SK-N-SH treated with all-trans-retinoic acid at 6 μM for 48 hours (cell line): ENCODE results near the gene HAND2.
A peak's percentile ranks its signal among the peaks of the same experiment; 100 is the strongest.

ENCODE experiments used
- ATAC-seq: fragments of 200-7000 bp; cut with Tn5 transposase; 3 replicates; pipeline ENCODE4 v1.9.1; 2020; ENCODE audit warnings: mild to moderate bottlenecking, moderate library complexity
- ARNTL ChIP-seq: fragments of 450-650 bp; formaldehyde crosslinking; IDR thresholded peaks from 2 replicates; pipeline ENCODE4 v1.5.0; 2020; ENCODE audit warnings: low read depth, mild to moderate bottlenecking, moderate library complexity, borderline replicate concordance
- BACH2 ChIP-seq: fragments of 250-450 bp; sonication (Bioruptor Pico); IDR thresholded peaks from 2 replicates; pipeline ENCODE4 v1.9.0; 2021; ENCODE audit warnings: mild to moderate bottlenecking, borderline replicate concordance
- CREB5 ChIP-seq: fragments of 250-450 bp; sonication (Bioruptor Pico); IDR thresholded peaks from 2 replicates; pipeline ENCODE4 v1.5.1; 2020; ENCODE audit warnings: low read depth, mild to moderate bottlenecking, moderate library complexity
- CSDC2 ChIP-seq: fragments of 250-450 bp; sonication (Bioruptor Pico); IDR thresholded peaks from 2 replicates; pipeline ENCODE4 v1.5.0; 2020; ENCODE audit warnings: mild to moderate bottlenecking, moderate library complexity
- CSRNP3 ChIP-seq: fragments of 250-450 bp; sonication (Bioruptor Pico); IDR thresholded peaks from 2 replicates; pipeline ENCODE4 v1.5.1; 2021; ENCODE audit warnings: mild to moderate bottlenecking, moderate library complexity
- ESRRG ChIP-seq: fragments of 250-450 bp; sonication (Bioruptor Pico); IDR thresholded peaks from 2 replicates; pipeline ENCODE4 v1.6.1; 2021; ENCODE audit warnings: mild to moderate bottlenecking
- ISL1 ChIP-seq: fragments of 250-450 bp; sonication (Bioruptor Pico); IDR thresholded peaks from 2 replicates; pipeline ENCODE4 v2.1.2; 2022; ENCODE audit warnings: mild to moderate bottlenecking, moderate library complexity
- OSR1 ChIP-seq: fragments of 250-450 bp; sonication (Bioruptor Pico); IDR thresholded peaks from 2 replicates; pipeline ENCODE4 v1.8.0; 2022; ENCODE audit warnings: moderate library complexity, mild to moderate bottlenecking, inconsistent platforms
- POU6F1 ChIP-seq: fragments of 250-450 bp; sonication (Bioruptor Pico); IDR thresholded peaks from 2 replicates; pipeline ENCODE4 v1.8.0; 2021; ENCODE audit warnings: low read depth, mild to moderate bottlenecking, moderate library complexity, borderline replicate concordance
- RARB ChIP-seq: fragments of 250-450 bp; sonication (Bioruptor Pico); IDR thresholded peaks from 2 replicates; pipeline ENCODE4 v1.8.0; 2021; ENCODE audit warnings: mild to moderate bottlenecking, moderate library complexity
- TCF4 ChIP-seq: fragments of 250-450 bp; sonication (Bioruptor Pico); IDR thresholded peaks from 2 replicates; pipeline ENCODE4 v1.8.0; 2021; ENCODE audit warnings: mild to moderate bottlenecking, moderate library complexity, borderline replicate concordance
- TSHZ2 ChIP-seq: fragments of 250-450 bp; sonication (Bioruptor Pico); IDR thresholded peaks from 2 replicates; pipeline ENCODE4 v1.5.0; 2020; ENCODE audit warnings: mild to moderate bottlenecking, moderate library complexity
- ZFP3 ChIP-seq: fragments of 250-450 bp; sonication (Bioruptor Pico); IDR thresholded peaks from 2 replicates; pipeline ENCODE4 v1.5.0; 2020; ENCODE audit warnings: mild to moderate bottlenecking, moderate library complexity
- ZFP30 ChIP-seq: fragments of 450-650 bp; formaldehyde crosslinking; IDR thresholded peaks from 2 replicates; pipeline ENCODE4 v1.5.0; 2022; ENCODE audit warnings: mild to moderate bottlenecking, moderate library complexity
- ZNF70 ChIP-seq: fragments of 450-650 bp; formaldehyde crosslinking; IDR thresholded peaks from 2 replicates; pipeline ENCODE4 v1.5.0; 2020; ENCODE audit warnings: mild to moderate bottlenecking, moderate library complexity

HAND2 gene

GRCh38 chr4:173486714-173487392 lies 43.2 kb downstream of the HAND2 start:
- peak; percentile 51 for ATAC-seq
- peak; percentile 50 for TF ChIP-seq ISL1 (CRISPR knock-in tag)
- TF ChIP-seq TCF4, result peak; percentile 83
- TF ChIP-seq ZNF70 (CRISPR knock-in tag), result no peak
- 0 out of 2 replicates have a peak, but pooled peaks have one; percentile 23 for TF ChIP-seq TSHZ2 (CRISPR knock-in tag)
- no peak for TF ChIP-seq CSRNP3 (CRISPR knock-in tag)
- no peak for TF ChIP-seq BACH2
- TF ChIP-seq, all 23 proteins: peak for 3

GRCh38 chr4:173485164-173485563 lies 44.9 kb downstream of the HAND2 start:
- TF ChIP-seq BACH2 (no peak), OSR1 (no peak), ZFP30 (CRISPR knock-in tag) (no peak), ISL1 (CRISPR knock-in tag) (no peak), CSDC2 (CRISPR knock-in tag) (no peak)
- no peak for ATAC-seq

GRCh38 chr4:173482330-173482931 lies 47.6 kb downstream of the HAND2 start:
- TF ChIP-seq ZFP30 (CRISPR knock-in tag) (no peak), ISL1 (CRISPR knock-in tag) (no peak), CREB5 (CRISPR knock-in tag) (no peak), TCF4 (no peak), ARNTL (no peak), CSRNP3 (CRISPR knock-in tag) (no peak), ZFP3 (CRISPR knock-in tag) (no peak)
- no peak for ATAC-seq

- TF ChIP-seq ESRRG (no peak), OSR1 (no peak), CREB5 (CRISPR knock-in tag) (no peak), TCF4 (no peak), RARB (CRISPR knock-in tag) (no peak), ZFP30 (CRISPR knock-in tag) (no peak), POU6F1 (CRISPR knock-in tag) (no peak)
- TF ChIP-seq, all 23 proteins: peak for 0
- no peak for ATAC-seq
Observed at GRCh38 chr4:173478913-173479283, 51.1 kb downstream of the HAND2 start.
